ENCODE measurements around the gene PACSIN1. TPM values are rescaled to one million over a fixed set of nuclear protein-coding genes. Genes with fewer than 3 reads are reported as not detected.

PACSIN1 gene
- total RNA-seq, 4 donors from 2014 or later, result 0.08 to 0.42 (median 0.10) TPM; not detected in 1

GRCh38 chr6:34468378-34468892 lies 2.6 kb downstream of the PACSIN1 start:
- H3K4me3 ChIP-seq (ENCODE audit: low read depth, poor library complexity, severe bottlenecking), result no peak overlapping the region
- WGBS, 2 donors, result 82 to 97% methylated on average over 4 of the region's 4 CpGs
- no peak for DNase-seq (ENCODE audit: low spot score in 2 of 2)
- TF ChIP-seq CTCF (IDR thresholded peaks at IDR 0.05), result no peak
- no peak for TF ChIP-seq POLR2A (IDR thresholded peaks at IDR 0.05)
- intact Hi-C loops (cut with DNase I; ENCODE audit: low total_unique reads), result no loop called here

GRCh38 chr6:34469499-34469898 lies 3.6 kb downstream of the PACSIN1 start:
- 75 to 85% methylated on average over 3 of the region's 3 CpGs for WGBS, 2 donors
- no peak for TF ChIP-seq CTCF (IDR thresholded peaks at IDR 0.05)
- TF ChIP-seq POLR2A (IDR thresholded peaks at IDR 0.05), result no peak
- DNase-seq (ENCODE audit: low spot score in 2 of 2), result no peak
- intact Hi-C loops (cut with DNase I; ENCODE audit: low total_unique reads), result no loop called here
- H3K4me3 ChIP-seq (ENCODE audit: low read depth, poor library complexity, severe bottlenecking), result no peak overlapping the region

- TF ChIP-seq CTCF (IDR thresholded peaks at IDR 0.05) (no peak), POLR2A (IDR thresholded peaks at IDR 0.05) (no peak)
- intact Hi-C loops (cut with DNase I; ENCODE audit: low total_unique reads), result no loop called here
- no peak for DNase-seq (ENCODE audit: low spot score in 2 of 2)
- 84 to 87% methylated on average over 5 of the region's 5 CpGs for WGBS, 2 donors
- no peak overlapping the region for H3K4me3 ChIP-seq (ENCODE audit: low read depth, poor library complexity, severe bottlenecking)
Measured at GRCh38 chr6:34472425-34472824, 6.5 kb downstream of the PACSIN1 start.

- no peak overlapping the region for H3K4me3 ChIP-seq (ENCODE audit: low read depth, poor library complexity, severe bottlenecking)
- intact Hi-C loops (cut with DNase I; ENCODE audit: low total_unique reads), result no loop called here
- no peak for DNase-seq (ENCODE audit: low spot score in 2 of 2)
- TF ChIP-seq POLR2A (IDR thresholded peaks at IDR 0.05), result no peak
- no peak for TF ChIP-seq CTCF (IDR thresholded peaks at IDR 0.05)
- WGBS, 2 donors, result 90 to 97% methylated on average over 1 of the region's 1 CpG
Measured at GRCh38 chr6:34473967-34474366, 8.1 kb downstream of the PACSIN1 start.

- WGBS, 2 donors, result 93 to 95% methylated on average over 2 of the region's 2 CpGs
- no peak for TF ChIP-seq POLR2A (IDR thresholded peaks at IDR 0.05)
- no peak for TF ChIP-seq CTCF (IDR thresholded peaks at IDR 0.05)
- intact Hi-C loops (cut with DNase I; ENCODE audit: low total_unique reads), result no loop called here
- no peak for DNase-seq (ENCODE audit: low spot score in 2 of 2)
- H3K4me3 ChIP-seq (ENCODE audit: low read depth, poor library complexity, severe bottlenecking), result no peak overlapping the region
Measured at GRCh38 chr6:34474754-34475153, 8.9 kb downstream of the PACSIN1 start.

GRCh38 chr6:34475238-34475682 lies 9.4 kb downstream of the PACSIN1 start:
- no peak for DNase-seq (ENCODE audit: low spot score in 2 of 2)
- no peak for TF ChIP-seq POLR2A (IDR thresholded peaks at IDR 0.05)
- H3K4me3 ChIP-seq (ENCODE audit: low read depth, poor library complexity, severe bottlenecking), result no peak overlapping the region
- WGBS, 2 donors, result 63 to 66% methylated on average over 5 of the region's 5 CpGs
- intact Hi-C loops (cut with DNase I; ENCODE audit: low total_unique reads), result no loop called here
